PC-3 (cell line): ENCODE results near the gene BCR. TPM values are rescaled to one million over a fixed set of nuclear protein-coding genes. Genes with fewer than 3 reads are reported as not detected.
A peak's percentile ranks its signal among the peaks of the same experiment; 100 is the strongest.

ENCODE experiments used
- ATAC-seq: fragments of 200-7000 bp; cut with Tn5 transposase; 2 replicates; pipeline ENCODE4 v1.9.1; 2020; ENCODE audit warnings: mild to moderate bottlenecking, moderate library complexity
- BruUV-seq: library from RNA; stranded (reverse); fragments of 400-500 nt; replicated peaks from 2 replicates; lab custom pipeline; 2021; lab: Mats Ljungman, UMichigan
- CTCF ChIA-PET: fragments of 300-600 bp; sonication (Branson Sonifier 250); formaldehyde crosslinking; loops from one replicate; lab custom pipeline; 2022; ENCODE audit warnings: antibody characterized with exemption; lab: Charles Lee
- POLR2A ChIA-PET: fragments of 300-600 bp; sonication (Branson Sonifier 250); formaldehyde crosslinking; loops from one replicate; lab custom pipeline; 2022; ENCODE audit warnings: antibody characterized with exemption; ENCODE audit not compliant: unreplicated experiment; lab: Charles Lee
- DNase-seq: peaks from one replicate; pipeline ENCODE4 v3.0.0-alpha.2; 2015
- H2AFZ ChIP-seq: fragments of 300-600 bp; sonication (generic); 2 replicates; pipeline ENCODE4 v1.6.0; 2016; ENCODE audit warnings: antibody characterized with exemption, low read length
- H3F3A ChIP-seq: fragments of 300-600 bp; sonication (generic); one replicate; pipeline ENCODE4 v1.6.0; 2017; ENCODE audit warnings: antibody characterized with exemption, low read length, control low read depth, mild to moderate bottlenecking; ENCODE audit not compliant: unreplicated experiment
- H3K27ac ChIP-seq: fragments of 300-600 bp; sonication (generic); 2 replicates; pipeline ENCODE4 v1.5.1; 2016; ENCODE audit warnings: mild to moderate bottlenecking, low read length
- H3K27me3 ChIP-seq: fragments of 300-600 bp; sonication (generic); 2 replicates; pipeline ENCODE4 v1.6.1; 2016; ENCODE audit warnings: low read length, mixed read lengths
- H3K36me3 ChIP-seq: fragments of 300-600 bp; sonication (generic); 2 replicates; pipeline ENCODE4 v1.6.1; 2016; ENCODE audit warnings: low read depth, mixed run types, low read length, mixed read lengths
- H3K4me1 ChIP-seq: fragments of 300-600 bp; sonication (generic); 2 replicates; pipeline ENCODE4 v1.5.1; 2016; ENCODE audit warnings: low read length; ENCODE audit not compliant: insufficient read depth
- H3K4me2 ChIP-seq: fragments of 300-600 bp; sonication (generic); 2 replicates; pipeline ENCODE4 v1.6.0; 2016; ENCODE audit warnings: low read length
- H3K4me3 ChIP-seq: fragments of 300-600 bp; sonication (generic); 2 replicates; pipeline ENCODE4 v1.5.1; 2016; ENCODE audit warnings: mild to moderate bottlenecking, low read length, mixed read lengths
- H3K79me2 ChIP-seq: fragments of 300-600 bp; sonication (generic); 2 replicates; pipeline ENCODE4 v1.6.1; 2017; ENCODE audit warnings: low read length, mixed read lengths
- H3K9ac ChIP-seq: fragments of 300-600 bp; sonication (generic); 2 replicates; pipeline ENCODE4 v1.6.0; 2016; ENCODE audit warnings: mild to moderate bottlenecking, low read length
- H3K9me2 ChIP-seq: fragments of 300-600 bp; sonication (generic); replicated peaks from 2 replicates; pipeline ENCODE4 v1.6.1; 2016; ENCODE audit warnings: mixed run types, low read length, mixed read lengths
- H3K9me3 ChIP-seq: fragments of 300-600 bp; sonication (generic); 2 replicates; pipeline ENCODE4 v1.6.1; 2016; ENCODE audit warnings: low read length, mixed read lengths
- H4K20me1 ChIP-seq: fragments of 300-600 bp; sonication (generic); 2 replicates; pipeline ENCODE4 v1.6.1; 2016; ENCODE audit warnings: low read length, mixed read lengths
- EZH2 ChIP-seq: fragments of 300-600 bp; sonication (generic); IDR thresholded peaks from one replicate; pipeline ENCODE4 v1.6.1; 2017; ENCODE audit warnings: antibody characterized with exemption, mild to moderate bottlenecking, low read length; ENCODE audit not compliant: unreplicated experiment
- EZH2phosphoT487 ChIP-seq: fragments of 300-600 bp; sonication (generic); IDR thresholded peaks from 2 replicates; pipeline ENCODE4 v1.6.1; 2018; ENCODE audit warnings: mild to moderate bottlenecking, antibody characterized with exemption, low read length, borderline replicate concordance
- intact Hi-C: fragments of 100-400 bp; cut with micrococcal nuclease; formaldehyde crosslinking; loops from 2 replicates; pipeline ENCODE4 v1.9.0; 2023
- total RNA-seq: library from RNA; depleted of rRNA; stranded (reverse); fragments of >200 nt; gene quantifications from 2 replicates; pipeline ENCODE4 v1.2.3, GENCODE V29; 2014
- TF ChIP-seq, protein P1 (sequence below): fragments of 300-600 bp; sonication (generic); conservative IDR thresholded peaks from 2 replicates; pipeline ENCODE4 v1.5.1; 2017; ENCODE audit warnings: antibody characterized with exemption, low read depth, mild to moderate bottlenecking, low read length

The BCR gene
- total RNA-seq, 1 experiment from 2014 or later = 36.8 TPM

DNA sequence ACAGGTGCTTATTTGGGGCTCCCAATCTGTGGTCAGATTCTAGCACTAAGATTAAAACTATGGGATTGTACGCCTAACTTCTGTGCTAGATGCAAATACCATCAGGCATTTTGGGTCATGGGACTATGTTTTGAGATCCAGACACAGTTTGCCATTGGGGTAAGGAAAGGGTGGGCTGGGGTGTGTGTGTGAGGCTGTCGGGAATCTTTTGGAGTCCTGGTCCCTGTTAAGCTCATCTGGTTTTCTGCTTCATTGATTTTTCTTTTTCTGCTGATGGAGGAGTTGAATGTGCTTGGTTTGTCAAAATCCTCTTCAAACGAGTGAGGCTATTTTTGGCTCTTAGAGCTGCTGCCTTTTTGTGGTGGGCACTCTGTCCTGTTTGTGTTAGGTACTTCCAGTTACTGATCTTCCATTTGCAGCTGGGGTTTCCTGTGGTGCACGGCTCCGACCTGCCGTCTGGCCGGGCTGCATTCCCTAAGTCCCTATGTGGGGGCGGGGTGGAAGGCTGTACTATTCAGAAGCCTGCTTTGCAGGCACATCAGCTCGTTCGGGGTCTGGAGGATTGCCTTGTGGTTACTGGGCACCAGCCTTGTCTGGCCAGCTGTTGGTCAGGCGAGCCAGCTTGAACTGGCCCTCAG, 2.9 kb downstream of the BCR start:
- H3K4me1 ChIP-seq = peaks cover 38% of the 10 kb centered on the region
- peak overlapping the region; percentile 74 for H3K4me3 ChIP-seq
- H3K4me2 ChIP-seq = peak overlapping the region; percentile 88
- CTCF ChIA-PET = interaction anchor here (0.6 to 1.6 kb wide), 3 partner anchors 52 to 99 kb away, joined by 3 to 6 read pairs (median 3); no protein-coding TSS in a partner anchor
- no peaks in the 10 kb centered on the region for H3K9me2 ChIP-seq
- DNase-seq = peak; percentile 47
- H3K36me3 ChIP-seq = no peaks in the 10 kb centered on the region
- no peak overlapping the region for H2AFZ ChIP-seq
- no peaks in the 10 kb centered on the region for H3K9me3 ChIP-seq
- H4K20me1 ChIP-seq = peaks cover 44% of the 10 kb centered on the region
- BruUV-seq = no TSS peak
- peak overlapping the region; percentile 8; the same call in 1 of the 2 replicates for H3K27ac ChIP-seq
- peaks cover 70% of the 10 kb centered on the region for H3K79me2 ChIP-seq
- intact Hi-C loops = loop anchor here (2.0 kb wide), 1 partner anchor 44 kb away; no protein-coding TSS in a partner anchor
- ATAC-seq = peak; percentile 17; the same call in 1 of the 2 replicates
- no peaks in the 10 kb centered on the region for H3F3A ChIP-seq
- TF ChIP-seq EZH2 = no peak
- TF ChIP-seq, protein P1, sequence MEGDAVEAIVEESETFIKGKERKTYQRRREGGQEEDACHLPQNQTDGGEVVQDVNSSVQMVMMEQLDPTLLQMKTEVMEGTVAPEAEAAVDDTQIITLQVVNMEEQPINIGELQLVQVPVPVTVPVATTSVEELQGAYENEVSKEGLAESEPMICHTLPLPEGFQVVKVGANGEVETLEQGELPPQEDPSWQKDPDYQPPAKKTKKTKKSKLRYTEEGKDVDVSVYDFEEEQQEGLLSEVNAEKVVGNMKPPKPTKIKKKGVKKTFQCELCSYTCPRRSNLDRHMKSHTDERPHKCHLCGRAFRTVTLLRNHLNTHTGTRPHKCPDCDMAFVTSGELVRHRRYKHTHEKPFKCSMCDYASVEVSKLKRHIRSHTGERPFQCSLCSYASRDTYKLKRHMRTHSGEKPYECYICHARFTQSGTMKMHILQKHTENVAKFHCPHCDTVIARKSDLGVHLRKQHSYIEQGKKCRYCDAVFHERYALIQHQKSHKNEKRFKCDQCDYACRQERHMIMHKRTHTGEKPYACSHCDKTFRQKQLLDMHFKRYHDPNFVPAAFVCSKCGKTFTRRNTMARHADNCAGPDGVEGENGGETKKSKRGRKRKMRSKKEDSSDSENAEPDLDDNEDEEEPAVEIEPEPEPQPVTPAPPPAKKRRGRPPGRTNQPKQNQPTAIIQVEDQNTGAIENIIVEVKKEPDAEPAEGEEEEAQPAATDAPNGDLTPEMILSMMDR = no peak
- no peak for TF ChIP-seq EZH2phosphoT487
- H3K27me3 ChIP-seq = no peaks in the 10 kb centered on the region
- POLR2A ChIA-PET = interaction anchor here (1.0 kb wide), 1 partner anchor 99 kb away, joined by 3 read pairs; no protein-coding TSS in a partner anchor
- peak overlapping the region; percentile 37 for H3K9ac ChIP-seq

DNA sequence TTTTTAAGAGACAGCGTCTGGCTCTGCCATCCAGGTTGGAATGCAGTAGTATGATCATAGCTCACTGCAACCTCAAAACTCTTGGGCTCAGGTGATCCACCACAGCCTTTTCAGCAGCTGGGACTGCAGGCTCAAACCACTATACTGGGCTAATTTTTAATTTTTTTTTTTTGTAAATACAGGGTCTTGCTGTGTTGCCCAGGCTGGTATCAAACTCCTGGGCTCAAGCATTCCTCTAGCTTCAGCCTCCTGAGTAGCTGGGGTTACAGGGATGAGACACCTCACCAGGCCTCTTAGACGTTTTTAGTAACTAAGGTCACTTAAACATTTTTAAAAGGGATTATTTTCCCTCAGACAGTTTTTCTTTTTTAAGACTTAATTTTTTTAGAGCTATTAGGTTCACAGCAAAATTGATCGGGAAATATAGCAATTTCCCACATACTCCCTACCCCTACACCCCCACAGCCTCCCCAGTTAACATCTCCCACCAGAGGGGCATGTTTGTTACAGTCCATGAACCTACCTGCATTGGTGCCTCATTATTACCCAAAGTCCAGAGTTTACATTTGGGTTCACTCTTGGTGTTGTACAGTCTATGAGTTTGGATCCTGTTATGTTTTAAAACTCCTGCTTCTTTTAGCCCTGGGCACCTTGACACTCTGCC, 3.9 kb downstream of the BCR start:
- Histone ChIP-seq H3K9ac (no peak overlapping the region), H3F3A (no peaks in the 10 kb centered on the region), H3K4me1 (peaks cover 30% of the 10 kb centered on the region), H3K4me3 (peak overlapping the region; percentile 74), H3K27ac (no peak overlapping the region), H3K27me3 (no peaks in the 10 kb centered on the region), H3K79me2 (peaks cover 81% of the 10 kb centered on the region), H3K4me2 (peak overlapping the region; percentile 88), H2AFZ (no peak overlapping the region), H3K9me3 (no peaks in the 10 kb centered on the region), H3K9me2 (no peaks in the 10 kb centered on the region), H4K20me1 (peaks cover 46% of the 10 kb centered on the region), H3K36me3 (no peaks in the 10 kb centered on the region)
- no TSS peak for BruUV-seq
- no peak for ATAC-seq
- ChIA-PET CTCF (interaction anchor here (1.6 kb wide), 1 partner anchor 98 kb away, joined by 6 read pairs; no protein-coding TSS in a partner anchor), POLR2A (no interaction called here)
- TF ChIP-seq, protein P1 = no peak
- TF ChIP-seq EZH2 = no peak
- no peak for TF ChIP-seq EZH2phosphoT487
- intact Hi-C loops = no loop called here
- DNase-seq = no peak

DNA sequence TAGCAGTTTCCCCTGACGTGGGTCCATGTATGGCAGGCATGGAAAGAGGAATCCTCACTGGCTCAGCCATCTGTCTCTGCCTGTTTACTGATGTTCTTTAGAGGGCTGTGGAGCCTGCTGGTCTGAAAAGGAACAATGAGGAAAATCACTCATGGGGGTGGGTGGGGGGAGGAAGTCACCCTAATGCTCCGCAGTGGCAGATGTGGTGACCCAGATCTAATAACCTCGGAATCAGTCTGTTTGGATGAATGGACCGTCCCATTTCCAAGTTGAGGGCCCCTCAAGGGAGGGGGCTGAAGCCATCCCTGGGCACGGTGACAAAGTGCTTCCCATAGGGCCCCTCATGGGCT, 4.4 kb downstream of the BCR start:
- intact Hi-C loops = no loop called here
- no peaks in the 10 kb centered on the region for H3K27me3 ChIP-seq
- H4K20me1 ChIP-seq = peaks cover 46% of the 10 kb centered on the region
- peaks cover 25% of the 10 kb centered on the region for H3K4me1 ChIP-seq
- no peak overlapping the region for H3K27ac ChIP-seq
- no peak overlapping the region for H3K9ac ChIP-seq
- no peaks in the 10 kb centered on the region for H3K9me2 ChIP-seq
- ChIA-PET POLR2A (no interaction called here), CTCF (no interaction called here)
- no peaks in the 10 kb centered on the region for H3F3A ChIP-seq
- H3K4me2 ChIP-seq = peak overlapping the region; percentile 88; the same call in 1 of the 2 replicates
- H3K79me2 ChIP-seq = peaks cover 86% of the 10 kb centered on the region
- ATAC-seq (no peak), DNase-seq (no peak)
- TF ChIP-seq EZH2 (no peak), EZH2phosphoT487 (no peak)
- TF ChIP-seq, protein P1 = no peak
- no TSS peak for BruUV-seq
- peak overlapping the region; percentile 74; the same call in 1 of the 2 replicates for H3K4me3 ChIP-seq
- H3K36me3 ChIP-seq = no peaks in the 10 kb centered on the region
- H3K9me3 ChIP-seq = no peaks in the 10 kb centered on the region
- H2AFZ ChIP-seq = no peak overlapping the region
